Stomach (tissue), 4 donors: ENCODE measurements around the gene SLITRK3.

Experiments used
- EP300 ChIP-seq: sonication (generic); formaldehyde crosslinking; IDR thresholded peaks from one replicate; pipeline ENCODE4 v1.6.1; 2017; ENCODE audit warnings: antibody characterized with exemption
- POLR2A ChIP-seq, 4 donors: fragments of 450-650 bp; IDR thresholded peaks; one replicate each; pipeline ENCODE4 v1.6.1; 2016; ENCODE audit warnings: antibody characterized with exemption in 4 of 4, control low read depth in 2 of 4, mild to moderate bottlenecking in 1 of 4, moderate library complexity in 1 of 4
- POLR2AphosphoS5 ChIP-seq, 3 donors: sonication (generic); formaldehyde crosslinking; IDR thresholded peaks; one replicate each; pipeline ENCODE4 v1.6.1; 2016; ENCODE audit warnings: antibody characterized with exemption in 3 of 3
- TF ChIP-seq, protein P1 (sequence below), 7 experiments: fragments of 450-650 bp in 4 of 7; fragments of 200-600 bp in 3 of 7; sonication (generic) in 3 of 7; IDR thresholded peaks; one replicate each; pipeline ENCODE4 v1.5.1; 2016 to 2019; ENCODE audit warnings: antibody characterized with exemption in 7 of 7, control low read depth in 2 of 7, mild to moderate bottlenecking in 1 of 7

DNA sequence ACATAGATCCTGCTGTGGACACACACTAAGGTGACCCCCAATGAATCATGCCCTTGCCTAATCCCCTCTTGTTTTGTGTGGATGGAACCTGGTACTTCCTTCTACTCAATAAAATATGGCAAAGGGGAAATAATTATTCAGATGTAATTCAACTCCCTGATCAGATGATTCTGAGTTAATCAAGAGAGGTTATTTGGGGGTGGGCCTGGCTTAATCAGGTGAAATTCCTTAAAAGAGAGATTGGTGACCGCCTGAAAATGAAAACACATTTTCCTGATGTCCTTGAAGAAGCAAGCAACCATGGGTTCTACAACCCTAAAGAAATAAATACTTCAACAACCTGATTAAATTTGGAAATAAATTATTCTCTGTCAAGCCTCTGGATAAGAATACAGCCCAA lies 8.3 kb upstream of the SLITRK3 start:
- TF ChIP-seq, protein P1, sequence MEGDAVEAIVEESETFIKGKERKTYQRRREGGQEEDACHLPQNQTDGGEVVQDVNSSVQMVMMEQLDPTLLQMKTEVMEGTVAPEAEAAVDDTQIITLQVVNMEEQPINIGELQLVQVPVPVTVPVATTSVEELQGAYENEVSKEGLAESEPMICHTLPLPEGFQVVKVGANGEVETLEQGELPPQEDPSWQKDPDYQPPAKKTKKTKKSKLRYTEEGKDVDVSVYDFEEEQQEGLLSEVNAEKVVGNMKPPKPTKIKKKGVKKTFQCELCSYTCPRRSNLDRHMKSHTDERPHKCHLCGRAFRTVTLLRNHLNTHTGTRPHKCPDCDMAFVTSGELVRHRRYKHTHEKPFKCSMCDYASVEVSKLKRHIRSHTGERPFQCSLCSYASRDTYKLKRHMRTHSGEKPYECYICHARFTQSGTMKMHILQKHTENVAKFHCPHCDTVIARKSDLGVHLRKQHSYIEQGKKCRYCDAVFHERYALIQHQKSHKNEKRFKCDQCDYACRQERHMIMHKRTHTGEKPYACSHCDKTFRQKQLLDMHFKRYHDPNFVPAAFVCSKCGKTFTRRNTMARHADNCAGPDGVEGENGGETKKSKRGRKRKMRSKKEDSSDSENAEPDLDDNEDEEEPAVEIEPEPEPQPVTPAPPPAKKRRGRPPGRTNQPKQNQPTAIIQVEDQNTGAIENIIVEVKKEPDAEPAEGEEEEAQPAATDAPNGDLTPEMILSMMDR (IDR thresholded peaks at IDR 0.05), result no peak
- TF ChIP-seq EP300 (no peak), POLR2A (IDR thresholded peaks at IDR 0.05) (no peak), POLR2AphosphoS5 (IDR thresholded peaks at IDR 0.05) (no peak)
